Measurements from ENCODE around the gene CCDC177. TPM values are rescaled to one million over a fixed set of nuclear protein-coding genes. Genes with fewer than 3 reads are reported as not detected.

CCDC177 gene
- polyA plus RNA-seq, 1 experiment, result not detected

- H3K4me3 ChIP-seq (ENCODE audit: low read depth, low read length), result no peak overlapping the region
- TF ChIP-seq, protein P1, sequence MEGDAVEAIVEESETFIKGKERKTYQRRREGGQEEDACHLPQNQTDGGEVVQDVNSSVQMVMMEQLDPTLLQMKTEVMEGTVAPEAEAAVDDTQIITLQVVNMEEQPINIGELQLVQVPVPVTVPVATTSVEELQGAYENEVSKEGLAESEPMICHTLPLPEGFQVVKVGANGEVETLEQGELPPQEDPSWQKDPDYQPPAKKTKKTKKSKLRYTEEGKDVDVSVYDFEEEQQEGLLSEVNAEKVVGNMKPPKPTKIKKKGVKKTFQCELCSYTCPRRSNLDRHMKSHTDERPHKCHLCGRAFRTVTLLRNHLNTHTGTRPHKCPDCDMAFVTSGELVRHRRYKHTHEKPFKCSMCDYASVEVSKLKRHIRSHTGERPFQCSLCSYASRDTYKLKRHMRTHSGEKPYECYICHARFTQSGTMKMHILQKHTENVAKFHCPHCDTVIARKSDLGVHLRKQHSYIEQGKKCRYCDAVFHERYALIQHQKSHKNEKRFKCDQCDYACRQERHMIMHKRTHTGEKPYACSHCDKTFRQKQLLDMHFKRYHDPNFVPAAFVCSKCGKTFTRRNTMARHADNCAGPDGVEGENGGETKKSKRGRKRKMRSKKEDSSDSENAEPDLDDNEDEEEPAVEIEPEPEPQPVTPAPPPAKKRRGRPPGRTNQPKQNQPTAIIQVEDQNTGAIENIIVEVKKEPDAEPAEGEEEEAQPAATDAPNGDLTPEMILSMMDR (IDR thresholded peaks at IDR 0.05; ENCODE audit: insufficient read depth, low read depth, low read length), result no peak
- no peaks in the 10 kb centered on the region for H3K36me3 ChIP-seq (ENCODE audit: control insufficient read depth, insufficient read depth, low read length)
- POLR2A ChIA-PET, result no interaction called here
- CTCF ChIA-PET, result interaction anchor here (0.6 to 7.4 kb wide), 2 partner anchors 45 to 287 kb away, joined by 3 to 45 read pairs; partner anchors contain the start of gene CCDC177
- peaks cover 26% of the 10 kb centered on the region for H3K27me3 ChIP-seq (ENCODE audit: control insufficient read depth, insufficient read depth, low read length)
- DNase-seq (ENCODE audit: low read depth), result no peak
Observed at GRCh38 chr14:69528930-69529329, 45.7 kb downstream of the CCDC177 start.

DNA sequence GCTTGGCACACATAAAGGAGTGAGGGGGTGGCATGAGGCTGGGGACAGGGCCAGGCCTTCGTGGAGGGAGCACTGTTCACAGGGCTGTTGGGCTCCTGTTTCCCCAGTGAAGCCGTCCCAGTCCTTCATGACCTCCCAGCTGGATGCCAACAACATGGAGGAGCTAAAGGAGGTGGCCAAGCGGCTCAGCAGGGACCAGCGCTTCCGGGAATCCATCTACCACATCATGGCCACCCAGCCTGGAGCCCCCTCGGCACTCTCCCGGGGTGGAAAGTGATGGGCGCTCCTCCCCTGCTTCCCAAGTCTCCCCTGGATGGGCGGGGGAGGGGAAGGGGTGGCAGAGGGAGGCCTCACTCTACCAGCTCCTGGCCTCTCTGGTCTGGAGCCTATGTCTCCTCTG lies 46.5 kb downstream of the CCDC177 start:
- TF ChIP-seq, protein P1 (IDR thresholded peaks at IDR 0.05; ENCODE audit: insufficient read depth, low read depth, low read length), result no peak
- CTCF ChIA-PET, result interaction anchor here (7.4 kb wide), 1 partner anchor 46 kb away, joined by 45 read pairs; the partner anchor contains the start of gene CCDC177
- DNase-seq (ENCODE audit: low read depth), result no peak
- Histone ChIP-seq H3K27me3 (ENCODE audit: control insufficient read depth, insufficient read depth, low read length) (peaks cover 26% of the 10 kb centered on the region), H3K4me3 (ENCODE audit: low read depth, low read length) (no peak overlapping the region), H3K36me3 (ENCODE audit: control insufficient read depth, insufficient read depth, low read length) (no peaks in the 10 kb centered on the region)
- POLR2A ChIA-PET, result no interaction called here

DNA sequence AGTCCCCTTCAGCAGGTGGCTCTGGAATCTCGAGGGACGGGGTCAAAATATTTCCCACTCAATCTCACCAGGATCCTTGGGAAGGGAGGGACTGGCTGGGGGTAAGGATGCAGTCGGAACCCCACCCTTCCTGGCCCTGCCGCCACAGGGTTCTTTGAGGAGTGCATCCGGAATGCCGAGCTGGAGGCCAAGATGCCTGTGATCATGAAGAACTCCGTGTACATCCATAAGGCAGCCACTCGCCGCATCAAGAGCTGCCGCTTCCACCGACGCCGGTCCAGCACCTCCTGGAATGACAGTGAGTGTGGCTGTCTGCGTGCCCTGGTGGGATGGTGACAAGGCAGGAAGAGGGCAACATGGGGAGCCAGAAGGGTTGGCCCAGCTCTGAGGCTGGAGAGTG lies 47.0 kb downstream of the CCDC177 start:
- ChIA-PET CTCF (interaction anchor here (3.4 to 7.4 kb wide), 2 partner anchors 8 to 46 kb away, joined by 19 to 45 read pairs; partner anchors contain the start of gene CCDC177), POLR2A (no interaction called here)
- Histone ChIP-seq H3K27me3 (ENCODE audit: control insufficient read depth, insufficient read depth, low read length) (peaks cover 23% of the 10 kb centered on the region), H3K4me3 (ENCODE audit: low read depth, low read length) (no peak overlapping the region), H3K36me3 (ENCODE audit: control insufficient read depth, insufficient read depth, low read length) (no peaks in the 10 kb centered on the region)
- no peak for DNase-seq (ENCODE audit: low read depth)
- TF ChIP-seq, protein P1 (IDR thresholded peaks at IDR 0.05; ENCODE audit: insufficient read depth, low read depth, low read length), result no peak

GRCh38 chr14:69525896-69526295 lies 48.8 kb downstream of the CCDC177 start:
- H3K27me3 ChIP-seq (ENCODE audit: control insufficient read depth, insufficient read depth, low read length), result peaks cover 20% of the 10 kb centered on the region
- DNase-seq (ENCODE audit: low read depth), result no peak
- H3K36me3 ChIP-seq (ENCODE audit: control insufficient read depth, insufficient read depth, low read length), result no peaks in the 10 kb centered on the region
- no peak overlapping the region for H3K4me3 ChIP-seq (ENCODE audit: low read depth, low read length)
- CTCF ChIA-PET, result interaction anchor here (0.6 to 3.4 kb wide), 2 partner anchors 10 to 1708 kb away, joined by 5 to 19 read pairs; no protein-coding TSS in a partner anchor
- TF ChIP-seq, protein P1 (IDR thresholded peaks at IDR 0.05; ENCODE audit: insufficient read depth, low read depth, low read length), result no peak
- POLR2A ChIA-PET, result no interaction called here

- Histone ChIP-seq H3K4me3 (ENCODE audit: low read depth, low read length) (no peak overlapping the region), H3K27me3 (ENCODE audit: control insufficient read depth, insufficient read depth, low read length) (peaks cover 23% of the 10 kb centered on the region), H3K36me3 (ENCODE audit: control insufficient read depth, insufficient read depth, low read length) (no peaks in the 10 kb centered on the region)
- DNase-seq (ENCODE audit: low read depth), result no peak
- TF ChIP-seq, protein P1 (IDR thresholded peaks at IDR 0.05; ENCODE audit: insufficient read depth, low read depth, low read length), result no peak
- POLR2A ChIA-PET, result no interaction called here
- CTCF ChIA-PET, result interaction anchor here (1.0 kb wide), 1 partner anchor 205 kb away, joined by 3 read pairs; no protein-coding TSS in a partner anchor
Observed at GRCh38 chr14:69522026-69522425, 52.6 kb downstream of the CCDC177 start.

Other genes with a start within 250 kb of the CCDC177 start
- gene ERH, start 176.6 kb downstream of the CCDC177 start, polyA plus RNA-seq (2011; rRNA removed), result 43.1 and 109 TPM in 2 replicates
- 70.3 and 86.3 TPM in 2 replicates for gene SLC39A9, start 176.2 kb downstream of the CCDC177 start, polyA plus RNA-seq (2011; rRNA removed)
- 0.01 TPM in 2 replicates for gene PLEKHD1, start 90.1 kb downstream of the CCDC177 start, polyA plus RNA-seq (2011; rRNA removed)
- gene SUSD6, start 36.7 kb upstream of the CCDC177 start, polyA plus RNA-seq (2011; rRNA removed), result 15.9 and 20.3 TPM in 2 replicates
- gene SRSF5, start 192.3 kb upstream of the CCDC177 start, polyA plus RNA-seq (2011; rRNA removed), result 162 and 194 TPM in 2 replicates
- gene SLC10A1, start 222.4 kb upstream of the CCDC177 start, polyA plus RNA-seq (2011; rRNA removed), result not detected in 2 replicates